WI38 (cell line): ENCODE data around the gene AIMP1.

Experiments
- H3K4me3 ChIP-seq: 2 replicates; pipeline ENCODE4 v1.5.1; 2011; ENCODE audit warnings: low read depth, mild to moderate bottlenecking, control low read depth, low read length
- CTCF ChIP-seq: IDR thresholded peaks from 2 replicates; pipeline ENCODE4 v1.5.1; 2012; ENCODE audit warnings: low read depth, mild to moderate bottlenecking, control low read depth, low read length

The AIMP1 gene

GRCh38 chr4:106353786-106354185, 37.4 kb downstream of the AIMP1 start:
- no peak overlapping the region for H3K4me3 ChIP-seq
- TF ChIP-seq CTCF, result no peak

DNA sequence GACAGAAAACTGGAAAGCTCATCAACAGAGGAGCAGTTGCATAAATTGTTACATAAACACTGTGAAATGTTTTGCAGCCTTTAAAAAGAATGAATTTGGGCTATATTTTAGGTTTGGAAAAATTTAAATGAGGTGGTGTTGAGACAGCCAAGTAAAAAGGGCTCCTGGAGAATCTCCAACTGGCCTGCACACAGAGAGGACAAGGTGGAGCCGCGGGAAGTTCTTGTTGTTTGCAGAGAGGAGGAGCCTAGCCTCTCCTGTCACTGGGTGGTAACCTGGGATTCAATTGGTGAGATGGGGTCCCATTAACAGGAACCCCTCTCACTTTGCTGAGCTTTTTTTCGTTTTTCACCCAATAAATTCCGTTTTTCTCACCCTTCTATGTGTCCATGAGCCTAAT, 38.8 kb downstream of the AIMP1 start:
- H3K4me3 ChIP-seq, result no peak overlapping the region

GRCh38 chr4:106358899-106359298, 42.5 kb downstream of the AIMP1 start:
- TF ChIP-seq CTCF, result no peak
- H3K4me3 ChIP-seq, result no peak overlapping the region

More for the DNA sequence above, 38.8 kb downstream of the AIMP1 start:
- TF ChIP-seq CTCF, result no peak

DNA sequence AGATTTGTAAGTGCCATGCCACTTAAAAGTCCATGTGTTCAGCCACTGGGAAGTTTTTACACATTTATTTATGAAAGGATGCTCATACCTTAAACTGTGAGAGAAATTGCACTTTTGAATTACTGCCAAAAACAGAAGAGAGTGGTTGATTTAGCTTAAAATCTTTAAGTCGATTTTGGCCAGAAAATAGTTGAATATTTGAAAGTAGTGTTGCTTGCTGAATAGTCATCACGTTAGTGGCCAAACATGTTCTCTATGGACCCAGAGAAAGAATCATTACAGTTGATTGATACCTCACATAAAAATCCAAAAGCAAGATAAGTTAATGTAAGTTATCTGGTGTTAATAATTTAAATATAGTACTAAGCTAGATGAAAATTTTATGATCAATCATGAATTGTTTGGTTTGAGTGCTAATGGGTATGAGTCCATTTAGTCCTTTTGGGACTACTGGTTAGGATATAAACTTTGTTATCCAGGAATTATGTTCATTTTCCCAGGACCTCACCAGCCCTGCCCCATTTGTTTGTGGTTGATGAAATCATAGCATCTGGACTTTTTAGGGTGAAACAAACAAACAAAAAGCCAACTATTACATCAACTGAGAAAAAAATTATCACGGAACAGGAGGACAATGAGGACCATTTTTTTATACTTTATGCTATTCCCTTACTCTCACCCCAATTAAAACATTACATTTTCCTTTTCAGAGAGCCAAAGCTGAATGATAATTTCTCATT, 45.9 kb downstream of the AIMP1 start:
- TF ChIP-seq CTCF, result no peak
- no peak overlapping the region for H3K4me3 ChIP-seq

GRCh38 chr4:106364282-106364681, 47.9 kb downstream of the AIMP1 start:
- TF ChIP-seq CTCF, result no peak
- no peak overlapping the region for H3K4me3 ChIP-seq

DNA sequence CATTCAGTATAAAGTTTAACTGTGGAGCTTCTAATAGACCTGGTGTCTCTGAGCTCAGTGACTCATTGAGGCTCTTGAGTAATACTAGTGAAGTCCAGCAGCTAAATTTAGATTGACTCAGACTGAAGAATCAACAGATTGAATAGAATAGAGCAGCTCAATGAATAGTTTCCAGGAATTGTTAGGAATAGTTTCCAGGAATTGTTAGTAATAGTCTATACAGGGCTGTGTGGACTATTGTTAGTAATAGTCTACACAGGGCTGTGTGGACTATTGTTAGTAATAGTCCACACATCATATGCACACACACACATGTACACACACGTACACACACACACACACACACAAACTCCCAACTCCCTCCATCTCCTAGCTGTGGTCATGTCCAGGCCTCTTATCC, 49.3 kb downstream of the AIMP1 start:
- TF ChIP-seq CTCF, result no peak
- no peak overlapping the region for H3K4me3 ChIP-seq

DNA sequence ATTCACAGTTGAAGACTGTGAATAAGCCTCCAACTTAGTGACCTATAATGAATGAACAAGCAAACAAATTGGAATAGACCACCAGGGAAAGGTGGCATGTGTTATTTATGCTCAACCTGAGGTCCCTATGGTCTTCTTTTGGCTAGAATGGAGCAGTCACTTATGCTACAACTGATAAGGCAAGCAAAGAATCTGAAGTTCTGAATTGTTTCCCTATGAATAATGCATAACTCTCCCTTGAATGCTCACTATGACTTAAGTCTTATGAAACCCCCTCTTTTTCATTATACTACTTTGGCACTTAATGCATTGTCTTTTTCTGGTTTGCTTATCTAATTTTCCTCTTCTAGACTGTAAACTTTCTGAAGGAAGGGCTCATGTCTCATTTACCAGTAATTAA, 49.7 kb downstream of the AIMP1 start:
- H3K4me3 ChIP-seq, result no peak overlapping the region
- TF ChIP-seq CTCF, result no peak
